Measurements from ENCODE around the gene GPR37L1.

Gene GPR37L1

DNA sequence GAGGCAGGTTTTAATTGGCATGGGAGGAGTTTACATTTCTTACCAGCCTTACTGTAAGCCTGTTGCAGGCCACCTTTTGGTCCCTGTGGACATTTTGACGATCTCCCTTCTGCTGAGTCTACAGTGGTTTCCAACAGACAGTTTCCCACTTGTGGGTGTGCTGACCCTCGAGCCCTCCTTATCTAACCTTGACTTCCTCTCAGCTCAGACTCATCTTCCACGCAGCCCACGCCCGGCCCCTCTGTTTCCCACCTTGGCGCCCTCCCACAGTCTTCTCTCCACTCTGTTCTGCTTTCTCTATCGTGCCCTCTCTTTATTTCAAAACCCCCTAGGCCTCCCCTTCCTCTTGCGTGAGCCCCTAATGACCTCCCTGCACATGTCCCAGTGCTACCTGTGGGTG, 27.9 kb downstream of the GPR37L1 start:
- no peaks in the 10 kb centered on the region for H3K36me3 ChIP-seq (replicated peaks in 1 of 2; ENCODE audit: control insufficient read depth in 2 of 2, insufficient read depth in 2 of 2, low read length in 2 of 2)
- H3K79me1 ChIP-seq (ENCODE audit: low read depth, low read length) = no peaks in the 10 kb centered on the region
- H3K14ac ChIP-seq (ENCODE audit: low read length) = no peak overlapping the region
- H3K9me3 ChIP-seq (replicated peaks in 1 of 2; ENCODE audit: control insufficient read depth in 2 of 2, insufficient read depth in 1 of 2, low read depth in 1 of 2, low read length in 2 of 2) = peaks cover 0 to 1% of the 10 kb centered on the region in 2 donors
- H4K91ac ChIP-seq (ENCODE audit: low read depth, low read length, poor library complexity) = no peak overlapping the region
- no CpG with 5 or more reads among the region's 8 CpGs for WGBS, 2 donors (ENCODE audit: extremely low coverage in 2 of 2, insufficient read length in 2 of 2, insufficient replicate concordance in 1 of 2)
- no peak overlapping the region for H2AFZ ChIP-seq (ENCODE audit: low read length)
- H3K9ac ChIP-seq (ENCODE audit: low read depth, low read length, poor library complexity) = no peak overlapping the region
- H4K8ac ChIP-seq (ENCODE audit: low read depth, low read length) = no peak overlapping the region
- H3K27me3 ChIP-seq (ENCODE audit: control insufficient read depth in 3 of 3, insufficient read depth in 3 of 3, low read depth in 1 of 3, low read length in 3 of 3) = peaks cover 0 to 53% (median 3%) of the 10 kb centered on the region in 3 experiments
- no peak overlapping the region for H2AK5ac ChIP-seq (ENCODE audit: low read depth, low read length)
- no peak overlapping the region for H3K4ac ChIP-seq (ENCODE audit: low read length)
- no peaks in the 10 kb centered on the region for H3K4me1 ChIP-seq (ENCODE audit: control insufficient read depth in 2 of 2, insufficient read depth in 1 of 2, low read depth in 1 of 2, low read length in 2 of 2)
- H2BK120ac ChIP-seq (ENCODE audit: low read depth, low read length) = no peak overlapping the region
- no peak overlapping the region for H2BK5ac ChIP-seq (ENCODE audit: low read length)
- H3K4me3 ChIP-seq (ENCODE audit: low read length in 2 of 2) = no peak overlapping the region
- H3K18ac ChIP-seq (ENCODE audit: low read length) = no peak overlapping the region
- H3K4me2 ChIP-seq (ENCODE audit: insufficient read depth, low read length, poor library complexity, severe bottlenecking) = no peak overlapping the region
- no peak overlapping the region for H2BK15ac ChIP-seq (ENCODE audit: low read length)
- no peak overlapping the region for H2BK12ac ChIP-seq (ENCODE audit: low read length)
- no peak for DNase-seq (ENCODE audit: low spot score)
- no peak overlapping the region for H3K27ac ChIP-seq (replicated peaks; ENCODE audit: low read length)
- no peak overlapping the region for H3K23ac ChIP-seq (ENCODE audit: low read depth, low read length, poor library complexity)

DNA sequence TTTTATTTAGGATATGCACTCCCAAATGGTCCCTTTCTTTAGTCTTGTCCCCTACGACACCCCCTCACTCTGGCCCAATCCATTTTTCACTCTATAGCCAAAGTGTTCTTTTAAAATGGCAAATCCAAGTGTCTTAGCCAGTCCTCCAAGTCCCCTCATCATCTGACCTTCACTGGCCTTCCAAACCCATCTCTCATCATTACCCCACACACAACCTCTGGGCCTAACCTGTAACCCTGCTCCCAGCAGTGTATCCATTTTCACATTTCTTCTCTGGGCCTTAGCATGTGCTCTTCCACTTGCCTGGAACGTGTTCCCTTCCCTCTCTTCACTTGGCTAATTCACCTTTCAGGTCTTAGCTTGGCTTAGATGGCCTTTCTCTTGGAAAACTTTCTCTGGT, 28.3 kb downstream of the GPR37L1 start:
- no peak overlapping the region for H2AFZ ChIP-seq (ENCODE audit: low read length)
- H2BK15ac ChIP-seq (ENCODE audit: low read length) = no peak overlapping the region
- H4K91ac ChIP-seq (ENCODE audit: low read depth, low read length, poor library complexity) = no peak overlapping the region
- no peak overlapping the region for H3K14ac ChIP-seq (ENCODE audit: low read length)
- no peak for DNase-seq (ENCODE audit: low spot score)
- no peak overlapping the region for H2BK120ac ChIP-seq (ENCODE audit: low read depth, low read length)
- no peak overlapping the region for H3K4me3 ChIP-seq (ENCODE audit: low read length in 2 of 2)
- H3K36me3 ChIP-seq (replicated peaks in 1 of 2; ENCODE audit: control insufficient read depth in 2 of 2, insufficient read depth in 2 of 2, low read length in 2 of 2) = no peaks in the 10 kb centered on the region
- WGBS, 2 donors (ENCODE audit: extremely low coverage in 2 of 2, insufficient read length in 2 of 2, insufficient replicate concordance in 1 of 2) = no CpG with 5 or more reads among the region's 2 CpGs
- H3K23ac ChIP-seq (ENCODE audit: low read depth, low read length, poor library complexity) = no peak overlapping the region
- H3K27me3 ChIP-seq (ENCODE audit: control insufficient read depth in 3 of 3, insufficient read depth in 3 of 3, low read depth in 1 of 3, low read length in 3 of 3) = peaks cover 0 to 49% (median 0%) of the 10 kb centered on the region in 3 experiments
- H4K8ac ChIP-seq (ENCODE audit: low read depth, low read length) = no peak overlapping the region
- no peaks in the 10 kb centered on the region for H3K79me1 ChIP-seq (ENCODE audit: low read depth, low read length)
- H2AK5ac ChIP-seq (ENCODE audit: low read depth, low read length) = no peak overlapping the region
- no peak overlapping the region for H2BK5ac ChIP-seq (ENCODE audit: low read length)
- H3K9me3 ChIP-seq (replicated peaks in 1 of 2; ENCODE audit: control insufficient read depth in 2 of 2, insufficient read depth in 1 of 2, low read depth in 1 of 2, low read length in 2 of 2) = peaks cover 0 to 1% of the 10 kb centered on the region in 2 donors
- no peak overlapping the region for H3K9ac ChIP-seq (ENCODE audit: low read depth, low read length, poor library complexity)
- H3K27ac ChIP-seq (replicated peaks; ENCODE audit: low read length) = no peak overlapping the region
- H3K4me1 ChIP-seq (ENCODE audit: control insufficient read depth in 2 of 2, insufficient read depth in 1 of 2, low read depth in 1 of 2, low read length in 2 of 2) = no peaks in the 10 kb centered on the region
- H3K18ac ChIP-seq (ENCODE audit: low read length) = no peak overlapping the region
- no peak overlapping the region for H2BK12ac ChIP-seq (ENCODE audit: low read length)
- H3K4me2 ChIP-seq (ENCODE audit: insufficient read depth, low read length, poor library complexity, severe bottlenecking) = no peak overlapping the region
- no peak overlapping the region for H3K4ac ChIP-seq (ENCODE audit: low read length)

DNA sequence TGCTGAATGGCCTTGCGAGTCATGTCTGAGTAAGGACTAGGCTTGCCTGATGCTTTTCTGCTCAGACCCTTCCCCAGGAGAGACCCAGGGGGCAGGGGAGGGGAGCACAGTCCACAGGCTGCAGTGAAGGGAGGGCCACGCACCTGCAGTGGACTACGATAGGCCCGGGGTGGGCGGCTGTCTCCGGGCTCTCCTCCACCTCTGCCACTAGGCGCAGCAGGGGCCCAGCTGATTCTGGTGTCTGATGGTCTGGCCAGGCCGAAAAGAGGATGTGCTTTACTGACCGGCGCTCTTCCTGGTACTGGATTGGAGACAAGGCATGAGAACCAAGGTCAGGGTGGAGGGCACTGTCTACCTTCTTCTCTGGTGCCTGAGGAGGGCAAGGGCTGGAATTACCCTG, 29.7 kb downstream of the GPR37L1 start:
- Histone ChIP-seq H2BK120ac (ENCODE audit: low read depth, low read length) (no peak overlapping the region), H3K27ac (replicated peaks; ENCODE audit: low read length) (no peak overlapping the region), H3K79me1 (ENCODE audit: low read depth, low read length) (no peaks in the 10 kb centered on the region), H2AK5ac (ENCODE audit: low read depth, low read length) (peak overlapping the region; percentile 73), H3K9ac (ENCODE audit: low read depth, low read length, poor library complexity) (peak overlapping the region; percentile 50), H3K14ac (ENCODE audit: low read length) (no peak overlapping the region), H3K9me3 (replicated peaks in 1 of 2; ENCODE audit: control insufficient read depth in 2 of 2, insufficient read depth in 1 of 2, low read depth in 1 of 2, low read length in 2 of 2) (peaks cover 0 to 1% of the 10 kb centered on the region in 2 donors), H3K4me3 (ENCODE audit: low read length in 2 of 2) (no peak overlapping the region), H3K18ac (ENCODE audit: low read length) (no peak overlapping the region), H3K4me2 (ENCODE audit: insufficient read depth, low read length, poor library complexity, severe bottlenecking) (no peak overlapping the region), H4K8ac (ENCODE audit: low read depth, low read length) (no peak overlapping the region), H3K23ac (ENCODE audit: low read depth, low read length, poor library complexity) (peak overlapping the region; percentile 25), H4K91ac (ENCODE audit: low read depth, low read length, poor library complexity) (no peak overlapping the region), H3K27me3 (ENCODE audit: control insufficient read depth in 3 of 3, insufficient read depth in 3 of 3, low read depth in 1 of 3, low read length in 3 of 3) (peaks cover 0 to 45% (median 0%) of the 10 kb centered on the region in 3 experiments), H2BK15ac (ENCODE audit: low read length) (peak overlapping the region; percentile 40), H2AFZ (ENCODE audit: low read length) (no peak overlapping the region), H2BK12ac (ENCODE audit: low read length) (no peak overlapping the region), H3K4me1 (ENCODE audit: control insufficient read depth in 2 of 2, insufficient read depth in 1 of 2, low read depth in 1 of 2, low read length in 2 of 2) (peaks cover 0 to 1% of the 10 kb centered on the region in 2 donors), H3K36me3 (replicated peaks in 1 of 2; ENCODE audit: control insufficient read depth in 2 of 2, insufficient read depth in 2 of 2, low read length in 2 of 2) (no peaks in the 10 kb centered on the region), H3K4ac (ENCODE audit: low read length) (no peak overlapping the region), H2BK5ac (ENCODE audit: low read length) (no peak overlapping the region)
- no CpG with 5 or more reads among the region's 10 CpGs for WGBS, 2 donors (ENCODE audit: extremely low coverage in 2 of 2, insufficient read length in 2 of 2, insufficient replicate concordance in 1 of 2)
- no peak for DNase-seq (ENCODE audit: low spot score)

DNA sequence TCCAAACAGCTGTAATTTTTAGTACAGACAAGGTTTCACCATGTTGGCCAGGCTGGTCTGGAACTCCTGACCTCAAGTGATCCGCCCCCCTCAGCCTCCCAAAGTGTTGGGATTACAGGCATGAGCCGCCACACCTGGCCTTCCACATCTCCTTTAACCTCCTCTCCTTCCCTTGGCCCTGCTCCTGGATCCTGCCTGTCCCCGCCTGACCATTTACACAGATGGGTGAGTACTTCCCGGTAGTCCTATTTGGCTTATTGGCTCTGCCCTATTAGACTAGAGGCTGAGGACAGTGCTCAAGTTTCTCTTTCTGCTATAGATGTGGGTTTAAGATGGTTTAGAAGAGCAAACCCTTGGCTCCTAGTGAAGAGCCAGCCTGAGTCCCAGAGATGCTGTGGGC, 30.6 kb downstream of the GPR37L1 start:
- Histone ChIP-seq H3K27ac (replicated peaks; ENCODE audit: low read length) (no peak overlapping the region), H2BK15ac (ENCODE audit: low read length) (no peak overlapping the region), H3K36me3 (replicated peaks in 1 of 2; ENCODE audit: control insufficient read depth in 2 of 2, insufficient read depth in 2 of 2, low read length in 2 of 2) (no peaks in the 10 kb centered on the region), H2AK5ac (ENCODE audit: low read depth, low read length) (peak overlapping the region; percentile 22), H2BK5ac (ENCODE audit: low read length) (no peak overlapping the region), H3K9ac (ENCODE audit: low read depth, low read length, poor library complexity) (peak overlapping the region; percentile 13), H3K79me1 (ENCODE audit: low read depth, low read length) (no peaks in the 10 kb centered on the region), H3K18ac (ENCODE audit: low read length) (no peak overlapping the region), H4K91ac (ENCODE audit: low read depth, low read length, poor library complexity) (no peak overlapping the region), H3K4ac (ENCODE audit: low read length) (no peak overlapping the region), H3K9me3 (replicated peaks in 1 of 2; ENCODE audit: control insufficient read depth in 2 of 2, insufficient read depth in 1 of 2, low read depth in 1 of 2, low read length in 2 of 2) (peaks cover 0 to 1% of the 10 kb centered on the region in 2 donors), H3K14ac (ENCODE audit: low read length) (no peak overlapping the region), H2BK120ac (ENCODE audit: low read depth, low read length) (no peak overlapping the region), H3K4me3 (ENCODE audit: low read length in 2 of 2) (no peak overlapping the region), H2BK12ac (ENCODE audit: low read length) (no peak overlapping the region), H3K27me3 (ENCODE audit: control insufficient read depth in 3 of 3, insufficient read depth in 3 of 3, low read depth in 1 of 3, low read length in 3 of 3) (peaks cover 0 to 36% (median 0%) of the 10 kb centered on the region in 3 experiments), H3K4me2 (ENCODE audit: insufficient read depth, low read length, poor library complexity, severe bottlenecking) (no peak overlapping the region), H2AFZ (ENCODE audit: low read length) (no peak overlapping the region), H3K23ac (ENCODE audit: low read depth, low read length, poor library complexity) (no peak overlapping the region), H3K4me1 (ENCODE audit: control insufficient read depth in 2 of 2, insufficient read depth in 1 of 2, low read depth in 1 of 2, low read length in 2 of 2) (peaks cover 0 to 1% of the 10 kb centered on the region in 2 donors), H4K8ac (ENCODE audit: low read depth, low read length) (no peak overlapping the region)
- DNase-seq (ENCODE audit: low spot score) = no peak
- WGBS, 2 donors (ENCODE audit: extremely low coverage in 2 of 2, insufficient read length in 2 of 2, insufficient replicate concordance in 1 of 2) = no CpG with 5 or more reads among the region's 4 CpGs

All from neuronal stem cell (in vitro differentiated cells).